CD4-positive, alpha-beta T cell treated with Interleukin-17A for 1 hour (primary cell): ENCODE results near the gene HELZ2.
"Not testable (repeated sequence)": the region's sequence is repeated elsewhere in the genome, so short reads cannot be mapped to it uniquely, and the experiment has no call there.

ENCODE experiments used
- DNase-seq: peaks from one replicate; pipeline ENCODE4 v3.0.0-alpha.2; 2020

HELZ2 gene, protein sequence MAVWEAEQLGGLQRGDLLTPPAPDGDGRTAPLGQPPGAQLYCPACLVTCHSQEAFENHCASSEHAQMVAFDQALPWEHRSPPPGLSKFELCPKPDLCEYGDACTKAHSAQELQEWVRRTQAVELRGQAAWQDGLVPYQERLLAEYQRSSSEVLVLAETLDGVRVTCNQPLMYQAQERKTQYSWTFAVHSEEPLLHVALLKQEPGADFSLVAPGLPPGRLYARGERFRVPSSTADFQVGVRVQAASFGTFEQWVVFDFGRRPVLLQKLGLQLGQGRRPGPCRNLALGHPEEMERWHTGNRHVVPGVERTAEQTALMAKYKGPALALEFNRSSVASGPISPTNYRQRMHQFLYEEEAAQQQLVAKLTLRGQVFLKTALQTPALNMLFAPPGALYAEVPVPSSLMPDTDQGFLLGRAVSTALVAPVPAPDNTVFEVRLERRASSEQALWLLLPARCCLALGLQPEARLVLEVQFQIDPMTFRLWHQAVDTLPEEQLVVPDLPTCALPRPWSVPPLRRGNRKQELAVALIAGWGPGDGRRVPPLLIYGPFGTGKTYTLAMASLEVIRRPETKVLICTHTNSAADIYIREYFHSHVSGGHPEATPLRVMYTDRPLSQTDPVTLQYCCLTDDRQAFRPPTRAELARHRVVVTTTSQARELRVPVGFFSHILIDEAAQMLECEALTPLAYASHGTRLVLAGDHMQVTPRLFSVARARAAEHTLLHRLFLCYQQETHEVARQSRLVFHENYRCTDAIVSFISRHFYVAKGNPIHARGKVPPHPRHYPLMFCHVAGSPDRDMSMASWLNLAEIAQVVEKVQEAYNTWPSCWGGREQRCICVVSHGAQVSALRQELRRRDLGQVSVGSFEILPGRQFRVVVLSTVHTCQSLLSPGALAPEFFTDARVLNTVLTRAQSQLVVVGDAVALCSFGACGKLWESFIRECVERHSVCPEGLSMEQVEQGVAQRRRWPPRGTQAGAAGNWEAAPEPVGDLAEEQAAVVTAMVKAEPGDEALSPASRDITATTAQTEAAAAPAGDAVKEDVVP (N-terminal part only)

GRCh38 chr20:63574156-63574828 lies at the start of gene HELZ2:
Gene HELZ2, minus strand, starts transcription at chr20:63574239. Its CDS starts 1,854 bp downstream, at chr20:63572385.
- DNase-seq, result peak; percentile 84

- no peak for DNase-seq
These were observed 48.7 kb upstream of the HELZ2 start for GRCh38 chr20:63622732-63623131.

DNA sequence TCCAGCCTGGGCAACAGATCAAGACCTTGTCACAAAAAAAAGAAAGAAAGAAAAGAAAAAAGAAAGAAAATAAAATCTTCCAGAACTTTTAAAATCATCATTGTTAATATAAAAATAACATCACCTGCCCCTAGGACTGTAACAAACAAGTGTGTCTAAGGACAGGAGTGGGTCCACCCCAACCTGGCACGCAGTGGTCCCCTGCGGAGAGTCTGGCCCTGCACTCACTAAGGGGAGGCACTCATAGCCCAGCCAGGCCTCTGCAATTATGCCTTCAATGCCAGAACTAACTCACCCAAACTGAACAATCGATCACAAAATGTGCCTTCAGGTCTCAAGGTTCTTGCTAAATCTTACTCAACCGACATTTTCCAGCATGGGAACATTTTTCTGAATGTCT lies 48.1 kb upstream of the HELZ2 start:
- DNase-seq, result no peak

DNA sequence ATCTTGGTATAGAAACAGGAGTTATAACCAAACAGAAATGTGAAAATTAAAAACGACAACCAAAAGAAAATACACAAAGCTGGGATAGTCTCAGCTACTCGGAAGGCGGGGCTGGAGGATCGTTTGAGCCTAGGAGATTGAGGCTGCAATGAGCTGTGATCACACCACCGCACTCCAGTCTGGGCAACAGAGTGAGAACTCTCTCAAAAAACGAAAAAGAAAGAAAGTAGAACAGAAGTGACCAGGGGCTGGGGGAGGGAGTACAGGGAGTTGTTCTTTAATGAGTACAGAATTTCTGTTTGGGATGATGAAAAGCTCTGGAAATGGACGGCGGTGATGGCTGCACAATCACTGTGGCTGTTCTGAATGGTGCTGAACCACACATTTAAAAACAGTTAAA lies 47.0 kb upstream of the HELZ2 start:
- DNase-seq, result no peak

- no peak for DNase-seq
These were observed 45.5 kb upstream of the HELZ2 start for GRCh38 chr20:63619505-63619904.

GRCh38 chr20:63619086-63619485 lies 45.0 kb upstream of the HELZ2 start:
- no peak for DNase-seq

- no peak for DNase-seq
These were observed 44.4 kb upstream of the HELZ2 start for GRCh38 chr20:63618291-63618980.

- no peak for DNase-seq
These were observed 43.8 kb upstream of the HELZ2 start for GRCh38 chr20:63617876-63618265.

DNA sequence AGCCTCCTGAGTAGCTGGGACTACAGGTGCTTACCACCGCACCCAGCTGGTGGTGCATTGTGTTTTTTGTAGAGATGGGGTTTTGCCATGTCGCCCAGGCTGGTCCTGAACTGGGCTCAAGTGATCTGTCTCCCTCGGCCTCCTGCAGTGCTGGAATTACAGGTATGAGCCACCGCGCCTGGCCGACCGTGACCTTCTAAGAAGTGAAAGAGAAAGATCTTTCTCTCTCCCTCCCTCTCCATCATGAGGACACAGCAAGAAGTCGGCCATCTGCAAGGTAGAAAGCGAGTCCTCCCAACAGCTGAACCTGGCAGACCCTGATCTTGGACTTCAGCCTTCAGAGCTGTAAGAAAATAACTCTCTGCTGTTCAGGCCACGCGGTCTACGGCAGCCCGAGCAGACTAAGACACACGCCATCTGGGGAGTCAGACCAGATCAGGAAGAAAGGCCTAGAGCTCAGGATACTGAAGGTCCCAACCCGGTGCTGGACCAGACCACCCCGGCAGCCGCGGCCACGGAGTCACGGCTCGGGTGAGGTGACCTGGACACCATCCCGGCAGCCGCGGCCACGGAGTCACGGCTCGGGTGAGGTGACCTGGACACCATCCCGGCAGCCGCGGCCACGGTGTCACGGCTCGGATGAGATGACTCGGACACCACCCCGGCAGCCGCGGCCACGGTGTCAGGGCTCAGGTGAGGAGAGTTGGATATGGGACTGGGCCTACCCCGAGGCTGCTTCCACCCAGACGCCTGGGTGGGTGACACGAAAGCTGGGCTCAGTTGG lies 43.2 kb upstream of the HELZ2 start:
- no peak for DNase-seq

- DNase-seq, result not testable (repeated sequence)
These were observed 40.0 kb upstream of the HELZ2 start for GRCh38 chr20:63613863-63614594.

DNA sequence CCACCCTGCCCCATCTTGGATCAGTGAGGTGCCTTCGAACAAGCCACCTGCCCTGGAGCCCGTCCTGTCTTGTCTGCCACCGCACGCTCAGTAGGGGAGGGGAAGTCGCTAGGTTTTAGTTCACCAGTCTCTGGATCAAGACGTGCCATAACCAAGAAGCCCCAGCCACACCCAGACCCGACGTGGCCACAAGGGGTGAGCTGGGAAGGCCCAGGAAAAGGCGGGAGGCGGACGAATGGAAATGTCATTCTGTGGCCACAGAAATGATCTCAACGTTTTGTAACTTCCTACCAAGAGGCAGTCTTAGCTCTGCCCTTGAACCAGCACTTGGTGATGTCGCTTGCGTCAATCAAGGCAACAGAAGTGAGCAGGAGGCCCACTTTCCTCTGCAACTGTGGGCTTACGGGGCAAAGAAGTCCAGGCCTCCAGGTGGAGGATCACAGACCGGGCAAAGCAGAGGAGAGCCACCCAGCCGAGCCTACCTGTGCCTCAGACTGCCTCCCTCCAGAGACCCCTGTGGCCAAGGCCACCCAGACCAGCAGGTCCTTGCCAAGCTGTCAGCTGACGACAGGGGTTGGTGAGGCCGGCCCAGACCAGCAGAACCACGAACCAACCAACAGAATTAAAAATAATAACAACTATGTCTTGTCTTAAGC lies 38.4 kb upstream of the HELZ2 start:
- DNase-seq, result peak; percentile 24

GRCh38 chr20:63611646-63612045 lies 37.6 kb upstream of the HELZ2 start:
- no peak for DNase-seq

- DNase-seq, result no peak
These were observed 36.8 kb upstream of the HELZ2 start for GRCh38 chr20:63610581-63611435.

- DNase-seq, result no peak
These were observed 32.6 kb upstream of the HELZ2 start for GRCh38 chr20:63606686-63607085.

GRCh38 chr20:63602321-63602720 lies 28.3 kb upstream of the HELZ2 start:
- DNase-seq, result no peak

GRCh38 chr20:63601679-63602078 lies 27.6 kb upstream of the HELZ2 start:
- DNase-seq, result peak; percentile 73

DNA sequence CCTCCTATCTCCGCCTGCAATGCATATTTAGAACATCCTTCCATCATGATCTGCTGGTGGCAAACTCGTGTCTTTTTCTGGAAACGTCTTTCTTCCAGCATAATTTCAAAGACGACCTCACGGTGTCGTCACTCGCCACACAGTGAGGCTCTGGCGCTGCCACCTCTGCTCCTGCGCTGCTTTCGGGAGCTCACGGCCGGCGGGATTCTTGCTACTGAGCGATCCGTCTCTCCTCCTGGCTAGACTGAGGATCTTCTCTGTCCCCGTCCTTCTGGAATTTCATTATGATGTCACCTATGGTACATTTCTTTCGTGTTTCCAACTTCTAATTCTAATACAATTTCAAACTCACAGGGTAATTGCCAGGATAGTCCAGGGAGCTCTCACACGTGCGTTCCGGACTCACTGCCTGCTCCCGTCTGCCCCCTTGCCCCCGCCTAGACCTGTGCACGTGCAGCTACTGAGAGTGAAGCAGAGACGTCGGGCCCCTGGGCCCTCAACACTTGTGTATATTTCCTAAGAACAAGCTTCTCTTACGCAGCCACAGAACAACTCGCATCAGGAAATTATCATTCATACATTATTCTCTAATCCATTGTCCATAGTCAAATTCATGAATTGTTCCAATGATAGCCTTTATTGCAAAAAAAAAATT lies 25.5 kb upstream of the HELZ2 start:
- no peak for DNase-seq

- no peak for DNase-seq
These were observed 24.7 kb upstream of the HELZ2 start for GRCh38 chr20:63598479-63599395.
